ENCODE results near the gene N4BP3. TPM values are rescaled to one million over a fixed set of nuclear protein-coding genes. Genes with fewer than 3 reads are reported as not detected.

N4BP3 gene
- total and polyA plus RNA-seq, 4 donors = 6.1 to 11.4 (median 8.6) TPM

DNA sequence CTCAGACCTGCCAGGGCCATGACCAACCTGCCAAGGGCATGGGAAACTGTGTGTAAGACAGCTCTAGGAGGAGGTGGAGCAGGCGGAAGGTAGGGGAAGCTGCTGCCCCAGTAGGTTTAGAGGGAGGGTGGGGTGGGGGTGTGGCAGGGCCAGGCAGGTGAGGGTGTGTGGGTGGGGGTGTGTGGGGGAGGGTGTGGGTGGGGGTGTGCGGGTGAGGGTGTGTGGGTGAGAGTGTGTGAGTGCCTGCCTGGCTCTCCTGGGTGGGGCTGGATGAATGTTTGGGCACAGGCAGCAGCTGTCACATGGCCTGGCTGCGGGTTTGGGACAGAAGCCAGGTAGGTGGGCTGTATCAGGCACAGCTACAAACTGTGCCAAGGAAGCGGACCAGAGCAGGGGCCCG, 8.8 kb upstream of the N4BP3 start:
- Histone ChIP-seq H3K36me3 (ENCODE audit: control insufficient read depth in 4 of 4, insufficient read depth in 4 of 4, low read length in 4 of 4) (no peaks in the 10 kb centered on the region), H3K4me3 (no peak overlapping the region), H3K27me3 (ENCODE audit: control insufficient read depth in 3 of 3, insufficient read depth in 3 of 3, low read length in 2 of 3) (no peaks in the 10 kb centered on the region), H3K9me3 (ENCODE audit: control insufficient read depth in 4 of 4, insufficient read depth in 3 of 4, low read length in 3 of 4) (peaks cover 0 to 2% (median 0%) of the 10 kb centered on the region in 4 donors), H3K4me1 (ENCODE audit: control insufficient read depth in 5 of 5, insufficient read depth in 5 of 5, low read length in 5 of 5) (peaks cover 0 to 14% (median 0%) of the 10 kb centered on the region in 5 donors), H3K9ac (ENCODE audit: insufficient read depth in 1 of 2, low read length in 2 of 2) (no peak overlapping the region), H3K27ac (ENCODE audit: low read depth in 1 of 2, low read length in 1 of 2) (no peak overlapping the region)
- TF ChIP-seq, protein P1, sequence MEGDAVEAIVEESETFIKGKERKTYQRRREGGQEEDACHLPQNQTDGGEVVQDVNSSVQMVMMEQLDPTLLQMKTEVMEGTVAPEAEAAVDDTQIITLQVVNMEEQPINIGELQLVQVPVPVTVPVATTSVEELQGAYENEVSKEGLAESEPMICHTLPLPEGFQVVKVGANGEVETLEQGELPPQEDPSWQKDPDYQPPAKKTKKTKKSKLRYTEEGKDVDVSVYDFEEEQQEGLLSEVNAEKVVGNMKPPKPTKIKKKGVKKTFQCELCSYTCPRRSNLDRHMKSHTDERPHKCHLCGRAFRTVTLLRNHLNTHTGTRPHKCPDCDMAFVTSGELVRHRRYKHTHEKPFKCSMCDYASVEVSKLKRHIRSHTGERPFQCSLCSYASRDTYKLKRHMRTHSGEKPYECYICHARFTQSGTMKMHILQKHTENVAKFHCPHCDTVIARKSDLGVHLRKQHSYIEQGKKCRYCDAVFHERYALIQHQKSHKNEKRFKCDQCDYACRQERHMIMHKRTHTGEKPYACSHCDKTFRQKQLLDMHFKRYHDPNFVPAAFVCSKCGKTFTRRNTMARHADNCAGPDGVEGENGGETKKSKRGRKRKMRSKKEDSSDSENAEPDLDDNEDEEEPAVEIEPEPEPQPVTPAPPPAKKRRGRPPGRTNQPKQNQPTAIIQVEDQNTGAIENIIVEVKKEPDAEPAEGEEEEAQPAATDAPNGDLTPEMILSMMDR (IDR thresholded peaks at IDR 0.05; ENCODE audit: control extremely low read depth, extremely low read depth) = no peak
- DNase-seq = no peak
- ATAC-seq (ENCODE audit: insufficient read depth, low FRiP score) = no peak
- 27 to 42% methylated on average over 5 of the region's 5 CpGs for WGBS, 2 donors

DNA sequence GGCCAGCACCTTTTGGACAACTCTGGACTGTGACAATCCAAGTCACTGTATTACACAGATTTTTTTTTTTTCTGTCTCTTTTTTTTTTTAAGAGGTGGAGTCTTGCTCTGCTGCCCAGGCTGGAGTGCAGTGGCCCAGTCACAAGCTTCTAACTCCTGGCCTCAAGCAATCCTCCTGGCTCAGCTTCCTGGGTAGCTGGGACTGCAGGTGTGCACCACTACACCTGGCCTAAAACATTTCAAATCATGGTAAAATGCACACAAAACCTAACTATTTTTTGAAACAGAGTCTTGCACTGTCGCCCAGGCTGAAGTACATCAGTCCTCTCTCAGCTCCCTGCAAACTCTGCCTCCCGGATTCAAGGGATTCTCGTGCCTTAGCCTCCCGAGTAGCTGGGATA, 7.2 kb upstream of the N4BP3 start:
- Histone ChIP-seq H3K27me3 (ENCODE audit: control insufficient read depth in 3 of 3, insufficient read depth in 3 of 3, low read length in 2 of 3) (no peaks in the 10 kb centered on the region), H3K9ac (ENCODE audit: insufficient read depth in 1 of 2, low read length in 2 of 2) (no peak overlapping the region), H3K4me3 (no peak overlapping the region), H3K27ac (ENCODE audit: low read depth in 1 of 2, low read length in 1 of 2) (no peak overlapping the region), H3K9me3 (ENCODE audit: control insufficient read depth in 4 of 4, insufficient read depth in 3 of 4, low read length in 3 of 4) (peaks cover 0 to 2% (median 0%) of the 10 kb centered on the region in 4 donors), H3K4me1 (ENCODE audit: control insufficient read depth in 5 of 5, insufficient read depth in 5 of 5, low read length in 5 of 5) (peaks cover 0 to 14% (median 0%) of the 10 kb centered on the region in 5 donors), H3K36me3 (ENCODE audit: control insufficient read depth in 4 of 4, insufficient read depth in 4 of 4, low read length in 4 of 4) (no peaks in the 10 kb centered on the region)
- TF ChIP-seq, protein P1 (IDR thresholded peaks at IDR 0.05; ENCODE audit: control extremely low read depth, extremely low read depth) = no peak
- DNase-seq (no peak), ATAC-seq (ENCODE audit: insufficient read depth, low FRiP score) (no peak)
- WGBS, 2 donors = 69 to 73% methylated on average over 4 of the region's 4 CpGs

DNA sequence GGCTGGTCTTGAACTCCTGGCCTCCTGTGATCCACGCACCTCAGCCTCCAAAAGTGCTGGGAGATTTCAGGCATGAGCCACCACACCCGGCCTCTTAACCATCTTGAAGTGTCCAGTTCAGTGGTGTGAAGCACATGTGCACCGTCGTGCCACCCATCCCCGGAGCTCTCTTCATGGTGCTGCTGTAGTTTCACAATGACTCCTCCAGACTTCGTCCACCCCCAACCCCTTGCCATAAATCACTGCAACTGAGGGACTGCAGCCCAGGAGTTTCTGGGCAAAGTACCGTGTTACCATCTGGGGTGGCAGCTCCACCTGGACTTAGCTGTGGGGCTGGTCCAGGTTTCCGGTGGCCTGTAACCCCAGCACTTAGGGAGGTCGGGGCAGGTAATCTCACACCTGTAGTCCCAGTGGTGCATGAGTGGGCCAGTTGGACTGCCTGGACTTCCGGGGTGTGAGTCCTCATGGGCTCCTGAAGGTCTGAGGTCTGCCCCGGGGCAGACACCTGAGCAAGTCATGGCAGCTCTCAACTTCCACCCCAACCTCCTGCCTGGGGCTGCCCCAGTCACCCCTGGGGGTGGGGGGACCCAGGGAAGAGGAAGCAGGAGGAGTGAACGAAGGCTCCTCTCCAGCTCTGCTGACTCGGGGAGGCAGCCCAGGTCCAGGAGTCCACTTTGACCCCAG, 6.6 kb upstream of the N4BP3 start:
- no peak for ATAC-seq (ENCODE audit: insufficient read depth, low FRiP score)

More for the DNA sequence above, 6.6 kb upstream of the N4BP3 start:
- no peak overlapping the region for H3K9ac ChIP-seq (ENCODE audit: insufficient read depth in 1 of 2, low read length in 2 of 2)
- peaks cover 0 to 2% (median 0%) of the 10 kb centered on the region in 4 donors for H3K9me3 ChIP-seq (ENCODE audit: control insufficient read depth in 4 of 4, insufficient read depth in 3 of 4, low read length in 3 of 4)
- WGBS, 2 donors = 74 to 77% methylated on average over 13 of the region's 13 CpGs
- H3K27me3 ChIP-seq (ENCODE audit: control insufficient read depth in 3 of 3, insufficient read depth in 3 of 3, low read length in 2 of 3) = peaks cover 0 to under 1% (median 0%) of the 10 kb centered on the region in 3 donors
- H3K4me3 ChIP-seq = no peak overlapping the region
- peaks cover 0 to 14% (median 0%) of the 10 kb centered on the region in 5 donors for H3K4me1 ChIP-seq (ENCODE audit: control insufficient read depth in 5 of 5, insufficient read depth in 5 of 5, low read length in 5 of 5)
- TF ChIP-seq, protein P1 (IDR thresholded peaks at IDR 0.05; ENCODE audit: control extremely low read depth, extremely low read depth) = no peak
- no peak overlapping the region for H3K27ac ChIP-seq (ENCODE audit: low read depth in 1 of 2, low read length in 1 of 2)
- DNase-seq = no peak
- H3K36me3 ChIP-seq (ENCODE audit: control insufficient read depth in 4 of 4, insufficient read depth in 4 of 4, low read length in 4 of 4) = no peaks in the 10 kb centered on the region
